ENCODE results near the gene ZNF853.

The ZNF853 gene

GRCh38 chr7:6647541-6647940 lies 32.1 kb downstream of the ZNF853 start:
- Histone ChIP-seq H3K79me2 (ENCODE audit: insufficient read depth, low read length) (no peaks in the 10 kb centered on the region), H3F3A (ENCODE audit: insufficient read depth) (no peaks in the 10 kb centered on the region), H3K27ac (ENCODE audit: low read depth, low read length) (no peak overlapping the region), H3K9me3 (ENCODE audit: insufficient read depth, low read length) (no peaks in the 10 kb centered on the region), H3K9me2 (replicated peaks; ENCODE audit: insufficient read depth, low read length) (no peaks in the 10 kb centered on the region), H3K9ac (ENCODE audit: low read length) (no peak overlapping the region), H3K27me3 (ENCODE audit: low read length) (no peaks in the 10 kb centered on the region), H2AFZ (ENCODE audit: low read depth, low read length, severe bottlenecking) (no peak overlapping the region), H3K4me3 (ENCODE audit: insufficient read depth, low read length, poor library complexity, severe bottlenecking) (no peak overlapping the region), H4K20me1 (ENCODE audit: low read depth, low read length) (no peaks in the 10 kb centered on the region), H3K4me2 (ENCODE audit: low read depth, low read length, poor library complexity, severe bottlenecking) (no peak overlapping the region), H3K36me3 (ENCODE audit: low read length) (no peaks in the 10 kb centered on the region; the same call in 1 of the 2 replicates)
- no peak for TF ChIP-seq CTCF (IDR thresholded peaks at IDR 0.05; ENCODE audit: insufficient read depth, low read length, poor library complexity, severe bottlenecking)
- TF ChIP-seq EZH2phosphoT487 (conservative IDR thresholded peaks at IDR 0.05; ENCODE audit: low read length): no peak

- Histone ChIP-seq H4K20me1 (ENCODE audit: low read depth, low read length) (no peaks in the 10 kb centered on the region), H3F3A (ENCODE audit: insufficient read depth) (no peaks in the 10 kb centered on the region), H3K9ac (ENCODE audit: low read length) (no peak overlapping the region), H3K27ac (ENCODE audit: low read depth, low read length) (no peak overlapping the region), H3K27me3 (ENCODE audit: low read length) (no peaks in the 10 kb centered on the region), H3K36me3 (ENCODE audit: low read length) (no peaks in the 10 kb centered on the region; the same call in 1 of the 2 replicates), H3K4me2 (ENCODE audit: low read depth, low read length, poor library complexity, severe bottlenecking) (no peak overlapping the region), H3K4me3 (ENCODE audit: insufficient read depth, low read length, poor library complexity, severe bottlenecking) (no peak overlapping the region), H2AFZ (ENCODE audit: low read depth, low read length, severe bottlenecking) (no peak overlapping the region), H3K79me2 (ENCODE audit: insufficient read depth, low read length) (no peaks in the 10 kb centered on the region), H3K9me2 (replicated peaks; ENCODE audit: insufficient read depth, low read length) (no peaks in the 10 kb centered on the region), H3K9me3 (ENCODE audit: insufficient read depth, low read length) (no peaks in the 10 kb centered on the region)
- TF ChIP-seq CTCF (IDR thresholded peaks at IDR 0.05; ENCODE audit: insufficient read depth, low read length, poor library complexity, severe bottlenecking): no peak
- no peak for TF ChIP-seq EZH2phosphoT487 (conservative IDR thresholded peaks at IDR 0.05; ENCODE audit: low read length)
Measured at GRCh38 chr7:6648066-6648814, 32.8 kb downstream of the ZNF853 start.

- H3K9ac ChIP-seq (ENCODE audit: low read length): no peak overlapping the region
- H3K79me2 ChIP-seq (ENCODE audit: insufficient read depth, low read length): no peaks in the 10 kb centered on the region
- no peak overlapping the region for H2AFZ ChIP-seq (ENCODE audit: low read depth, low read length, severe bottlenecking)
- no peak overlapping the region for H3K27ac ChIP-seq (ENCODE audit: low read depth, low read length)
- H3K4me2 ChIP-seq (ENCODE audit: low read depth, low read length, poor library complexity, severe bottlenecking): no peak overlapping the region
- no peak overlapping the region for H3K4me3 ChIP-seq (ENCODE audit: insufficient read depth, low read length, poor library complexity, severe bottlenecking)
- H3K9me2 ChIP-seq (replicated peaks; ENCODE audit: insufficient read depth, low read length): no peaks in the 10 kb centered on the region
- no peaks in the 10 kb centered on the region for H3K27me3 ChIP-seq (ENCODE audit: low read length)
- H3K9me3 ChIP-seq (ENCODE audit: insufficient read depth, low read length): no peaks in the 10 kb centered on the region
- no peaks in the 10 kb centered on the region for H4K20me1 ChIP-seq (ENCODE audit: low read depth, low read length)
- no peaks in the 10 kb centered on the region for H3F3A ChIP-seq (ENCODE audit: insufficient read depth)
- no peaks in the 10 kb centered on the region; the same call in 1 of the 2 replicates for H3K36me3 ChIP-seq (ENCODE audit: low read length)
- no peak for TF ChIP-seq EZH2phosphoT487 (conservative IDR thresholded peaks at IDR 0.05; ENCODE audit: low read length)
Measured at GRCh38 chr7:6648815-6649104, 33.4 kb downstream of the ZNF853 start.

GRCh38 chr7:6649241-6649961 lies 34.0 kb downstream of the ZNF853 start:
- no peaks in the 10 kb centered on the region for H3K27me3 ChIP-seq (ENCODE audit: low read length)
- no peaks in the 10 kb centered on the region for H4K20me1 ChIP-seq (ENCODE audit: low read depth, low read length)
- no peaks in the 10 kb centered on the region for H3F3A ChIP-seq (ENCODE audit: insufficient read depth)
- H3K4me3 ChIP-seq (ENCODE audit: insufficient read depth, low read length, poor library complexity, severe bottlenecking): no peak overlapping the region
- H3K9me3 ChIP-seq (ENCODE audit: insufficient read depth, low read length): no peaks in the 10 kb centered on the region
- H3K9ac ChIP-seq (ENCODE audit: low read length): no peak overlapping the region
- H3K36me3 ChIP-seq (ENCODE audit: low read length): no peaks in the 10 kb centered on the region; the same call in 1 of the 2 replicates
- H3K79me2 ChIP-seq (ENCODE audit: insufficient read depth, low read length): no peaks in the 10 kb centered on the region
- no peak overlapping the region for H3K4me2 ChIP-seq (ENCODE audit: low read depth, low read length, poor library complexity, severe bottlenecking)
- H3K27ac ChIP-seq (ENCODE audit: low read depth, low read length): no peak overlapping the region
- no peak overlapping the region for H2AFZ ChIP-seq (ENCODE audit: low read depth, low read length, severe bottlenecking)
- TF ChIP-seq EZH2phosphoT487 (conservative IDR thresholded peaks at IDR 0.05; ENCODE audit: low read length) (no peak), CTCF (IDR thresholded peaks at IDR 0.05; ENCODE audit: insufficient read depth, low read length, poor library complexity, severe bottlenecking) (no peak)
- no peaks in the 10 kb centered on the region for H3K9me2 ChIP-seq (replicated peaks; ENCODE audit: insufficient read depth, low read length)
